Kidney epithelial cell (primary cell): Measurements from ENCODE around the gene LMF1. TPM values are rescaled to one million over a fixed set of nuclear protein-coding genes. Genes with fewer than 3 reads are reported as not detected.
"Not testable (repeated sequence)": the region's sequence is repeated elsewhere in the genome, so short reads cannot be mapped to it uniquely, and the experiment has no call there.

Experiments
- DNase-seq: peaks from one replicate; pipeline ENCODE4 v3.0.0-alpha.2; 2010; ENCODE audit warnings: low read depth
- H3K27me3 ChIP-seq: 2 replicates; pipeline ENCODE4 v1.6.0; 2011; ENCODE audit warnings: low read length; ENCODE audit not compliant: control insufficient read depth, insufficient read depth
- H3K36me3 ChIP-seq: 2 replicates; pipeline ENCODE4 v1.5.1; 2011; ENCODE audit warnings: low read length; ENCODE audit not compliant: control insufficient read depth, insufficient read depth
- H3K4me3 ChIP-seq: 2 replicates; pipeline ENCODE4 v1.5.1; 2011; ENCODE audit warnings: low read depth, mild to moderate bottlenecking, control low read depth, low read length
- total RNA-seq: library from RNA; depleted of rRNA; stranded (reverse); fragments of >200 nt; gene quantifications from 2 replicates; pipeline ENCODE4 v1.2.3, GENCODE V29; 2015
- TF ChIP-seq, protein P1 (sequence below): IDR thresholded peaks from 2 replicates; pipeline ENCODE4 v1.5.1; 2011; ENCODE audit warnings: mild to moderate bottlenecking, moderate library complexity, low read length, control low read depth, inconsistent platforms; ENCODE audit not compliant: insufficient read depth, poor library complexity, severe bottlenecking

The LMF1 gene
- total RNA-seq, 1 donor from 2014 or later, result 26.3 TPM

DNA sequence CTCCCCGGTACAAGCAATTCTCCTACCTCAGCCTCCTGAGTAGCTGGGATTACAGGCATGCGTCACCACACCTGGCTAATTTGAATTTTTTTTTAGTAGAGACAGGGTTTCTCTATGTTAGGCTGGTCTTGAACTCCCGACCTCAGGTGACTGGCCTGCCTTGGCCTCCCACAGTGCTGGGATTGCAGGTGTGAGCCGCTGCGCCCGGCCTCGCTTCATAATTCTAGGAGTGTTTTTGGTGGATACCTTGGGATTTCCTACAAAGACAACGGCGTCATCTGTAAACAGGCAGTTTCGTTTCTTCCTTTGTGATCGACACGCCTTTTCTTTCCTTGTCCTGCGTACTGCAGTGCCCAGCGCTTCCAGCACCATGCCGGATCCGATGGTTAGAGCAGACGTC lies 109.3 kb downstream of the LMF1 start:
- no peak overlapping the region for H3K4me3 ChIP-seq
- no peaks in the 10 kb centered on the region for H3K27me3 ChIP-seq
- no peak for DNase-seq
- TF ChIP-seq, protein P1, sequence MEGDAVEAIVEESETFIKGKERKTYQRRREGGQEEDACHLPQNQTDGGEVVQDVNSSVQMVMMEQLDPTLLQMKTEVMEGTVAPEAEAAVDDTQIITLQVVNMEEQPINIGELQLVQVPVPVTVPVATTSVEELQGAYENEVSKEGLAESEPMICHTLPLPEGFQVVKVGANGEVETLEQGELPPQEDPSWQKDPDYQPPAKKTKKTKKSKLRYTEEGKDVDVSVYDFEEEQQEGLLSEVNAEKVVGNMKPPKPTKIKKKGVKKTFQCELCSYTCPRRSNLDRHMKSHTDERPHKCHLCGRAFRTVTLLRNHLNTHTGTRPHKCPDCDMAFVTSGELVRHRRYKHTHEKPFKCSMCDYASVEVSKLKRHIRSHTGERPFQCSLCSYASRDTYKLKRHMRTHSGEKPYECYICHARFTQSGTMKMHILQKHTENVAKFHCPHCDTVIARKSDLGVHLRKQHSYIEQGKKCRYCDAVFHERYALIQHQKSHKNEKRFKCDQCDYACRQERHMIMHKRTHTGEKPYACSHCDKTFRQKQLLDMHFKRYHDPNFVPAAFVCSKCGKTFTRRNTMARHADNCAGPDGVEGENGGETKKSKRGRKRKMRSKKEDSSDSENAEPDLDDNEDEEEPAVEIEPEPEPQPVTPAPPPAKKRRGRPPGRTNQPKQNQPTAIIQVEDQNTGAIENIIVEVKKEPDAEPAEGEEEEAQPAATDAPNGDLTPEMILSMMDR, result no peak
- no peaks in the 10 kb centered on the region for H3K36me3 ChIP-seq

DNA sequence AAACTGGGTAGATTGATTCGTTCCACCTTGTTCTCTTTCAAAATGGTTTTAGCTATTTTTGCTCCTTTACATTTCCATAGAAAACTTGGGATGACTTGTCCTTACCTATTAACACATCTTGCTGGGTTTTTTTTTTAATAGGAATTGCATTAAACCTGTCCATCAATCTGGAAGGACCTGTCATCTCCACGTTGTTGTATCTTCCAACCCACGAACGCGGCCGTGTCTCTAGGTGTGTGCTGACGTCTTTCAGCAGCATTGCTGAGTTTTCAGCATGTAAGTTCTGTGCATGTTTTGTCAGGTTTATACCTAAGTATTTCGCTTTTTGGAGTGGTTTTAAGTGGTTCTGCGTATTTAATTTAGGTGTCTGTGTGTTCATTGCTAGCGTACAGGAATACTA lies 109.9 kb downstream of the LMF1 start:
- TF ChIP-seq, protein P1, result no peak
- H3K4me3 ChIP-seq, result no peak overlapping the region
- DNase-seq, result no peak
- H3K27me3 ChIP-seq, result no peaks in the 10 kb centered on the region
- H3K36me3 ChIP-seq, result no peaks in the 10 kb centered on the region

DNA sequence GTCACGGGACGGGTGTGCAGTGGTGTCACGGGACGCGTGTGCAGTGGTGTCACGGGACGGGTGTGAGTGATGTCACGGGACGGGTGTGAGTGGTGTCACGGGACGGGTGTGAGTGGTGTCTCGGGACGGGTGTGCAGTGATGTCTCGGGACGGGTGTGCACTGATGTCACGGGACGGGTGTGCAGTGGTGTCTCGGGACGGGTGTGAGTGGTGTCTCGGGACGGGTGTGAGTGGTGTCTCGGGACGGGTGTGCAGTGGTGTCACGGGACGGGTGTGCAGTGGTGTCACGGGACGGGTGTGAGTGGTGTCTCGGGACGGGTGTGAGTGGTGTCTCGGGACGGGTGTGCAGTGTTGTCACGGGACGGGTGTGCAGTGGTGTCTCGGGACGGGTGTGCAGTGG lies 111.8 kb downstream of the LMF1 start:
- not testable (repeated sequence) for H3K4me3 ChIP-seq, H3K36me3 ChIP-seq, H3K27me3 ChIP-seq, DNase-seq

DNA sequence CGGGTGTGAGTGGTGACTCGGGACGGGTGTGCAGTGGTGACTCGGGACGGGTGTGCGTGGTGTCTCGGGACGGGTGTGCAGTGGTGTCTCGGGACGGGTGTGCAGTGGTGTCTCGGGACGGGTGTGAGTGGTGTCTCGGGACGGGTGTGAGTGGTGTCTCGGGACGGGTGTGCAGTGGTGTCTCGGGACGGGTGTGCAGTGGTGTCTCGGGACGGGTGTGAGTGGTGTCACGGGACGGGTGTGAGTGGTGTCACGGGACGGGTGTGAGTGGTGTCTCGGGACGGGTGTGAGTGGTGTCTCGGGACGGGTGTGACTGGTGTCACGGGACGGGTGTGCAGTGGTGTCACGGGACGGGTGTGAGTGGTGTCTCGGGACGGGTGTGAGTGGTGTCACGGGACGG lies 112.3 kb downstream of the LMF1 start:
- not testable (repeated sequence) for H3K27me3 ChIP-seq, H3K36me3 ChIP-seq, DNase-seq, H3K4me3 ChIP-seq

DNA sequence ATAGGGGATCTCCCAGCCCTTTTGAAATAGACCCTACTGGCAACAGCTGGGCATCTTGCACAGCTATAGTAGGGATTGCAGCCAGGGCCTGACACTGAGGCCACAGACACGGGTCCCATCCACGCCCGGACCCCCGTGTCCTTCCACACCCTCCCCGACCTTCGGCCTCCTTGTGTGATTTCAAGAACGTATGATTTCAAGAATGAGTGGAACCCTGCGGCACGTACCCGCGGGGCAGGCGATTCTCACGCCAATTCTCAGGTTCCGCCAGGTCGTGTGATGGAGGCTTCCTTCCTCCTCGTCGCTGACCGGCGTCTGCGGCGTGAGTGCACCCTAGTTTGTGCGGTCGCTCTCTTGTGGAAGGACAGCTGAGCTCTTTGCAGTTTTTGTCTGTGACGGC lies 114.0 kb downstream of the LMF1 start:
- no peaks in the 10 kb centered on the region for H3K27me3 ChIP-seq
- no peak for DNase-seq
- TF ChIP-seq, protein P1, result no peak
- no peaks in the 10 kb centered on the region for H3K36me3 ChIP-seq
- H3K4me3 ChIP-seq, result no peak overlapping the region

DNA sequence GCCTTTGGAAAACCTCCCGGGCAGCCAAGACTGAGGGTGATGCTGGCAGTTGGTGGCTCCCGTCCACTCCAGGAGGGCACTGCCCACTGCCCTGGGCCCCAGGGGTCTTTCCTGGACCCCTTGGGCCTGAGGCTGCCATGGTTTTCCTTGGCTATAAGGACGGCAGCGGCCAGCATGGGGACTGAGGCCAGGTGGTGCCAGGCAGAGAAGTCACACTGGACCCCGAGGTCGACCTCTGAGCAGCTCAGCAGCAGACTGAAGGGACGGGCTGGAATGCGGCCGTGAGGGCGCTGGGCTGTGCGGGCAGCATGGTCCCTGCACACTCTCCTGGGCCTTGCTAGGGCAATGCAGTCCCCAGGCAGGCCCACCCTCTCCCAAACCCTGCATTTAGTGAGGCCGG lies 114.7 kb downstream of the LMF1 start:
- Histone ChIP-seq H3K4me3 (no peak overlapping the region), H3K36me3 (no peaks in the 10 kb centered on the region), H3K27me3 (no peaks in the 10 kb centered on the region)
- DNase-seq, result no peak
- TF ChIP-seq, protein P1, result no peak

DNA sequence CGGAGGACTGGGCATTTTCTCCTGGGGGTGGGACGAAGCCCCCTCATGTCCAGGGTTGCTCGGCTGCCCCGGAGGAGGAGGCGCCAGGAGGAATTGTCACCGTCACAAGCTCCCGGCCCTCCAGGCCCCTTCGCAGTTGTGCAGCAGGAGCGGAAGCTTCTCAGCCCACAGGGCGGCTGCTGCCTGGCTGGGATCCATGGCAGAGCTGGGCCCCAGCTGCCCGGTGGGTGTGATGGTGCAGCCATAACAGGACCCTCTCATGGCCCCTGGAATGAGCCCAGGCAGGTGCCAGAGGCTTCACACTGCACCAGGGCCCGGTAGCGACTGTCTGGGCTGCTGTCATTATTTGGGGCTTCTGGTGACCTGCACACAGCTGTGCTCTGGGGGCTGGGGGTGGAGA lies 115.3 kb downstream of the LMF1 start:
- TF ChIP-seq, protein P1, result no peak
- no peak for DNase-seq
- H3K4me3 ChIP-seq, result no peak overlapping the region

More for the DNA sequence above, 115.3 kb downstream of the LMF1 start:
- Histone ChIP-seq H3K36me3 (no peaks in the 10 kb centered on the region), H3K27me3 (no peaks in the 10 kb centered on the region)
